HL-60 (cell line): ENCODE results near the gene GSN.

Source experiments
- POLR2AphosphoS5 ChIP-seq: IDR thresholded peaks from 2 replicates; pipeline ENCODE4 v1.6.1; 2012; ENCODE audit warnings: low read depth
- TF ChIP-seq, protein P1 (sequence below): IDR thresholded peaks from one replicate; pipeline ENCODE4 v1.5.1; 2011; ENCODE audit warnings: low read length, control low read depth, inconsistent platforms; ENCODE audit not compliant: insufficient read depth
- TF ChIP-seq, protein P2 (sequence below): IDR thresholded peaks from 2 replicates; pipeline ENCODE4 v1.6.1; 2012; ENCODE audit warnings: low read depth; ENCODE audit not compliant: insufficient replicate concordance

DNA sequence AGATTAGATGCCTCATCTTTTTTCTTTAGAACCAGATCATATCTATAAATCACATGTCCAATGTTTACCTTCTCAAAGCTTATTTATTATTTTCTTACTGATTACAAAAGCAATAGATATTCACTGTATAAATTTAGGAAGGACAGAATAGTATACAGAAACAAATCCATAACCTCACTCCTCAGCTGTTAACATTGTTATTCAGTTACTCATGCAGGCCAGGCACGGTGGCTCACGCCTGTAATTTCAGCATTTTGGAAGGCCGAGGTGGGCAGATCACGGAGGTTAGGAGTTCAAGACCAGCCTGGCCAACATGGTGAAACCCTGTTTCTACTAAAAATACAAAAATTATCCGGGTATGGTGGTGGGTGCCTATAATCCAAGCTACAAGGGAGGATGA is 86.8 kb downstream of the GSN start:
- TF ChIP-seq, protein P1, sequence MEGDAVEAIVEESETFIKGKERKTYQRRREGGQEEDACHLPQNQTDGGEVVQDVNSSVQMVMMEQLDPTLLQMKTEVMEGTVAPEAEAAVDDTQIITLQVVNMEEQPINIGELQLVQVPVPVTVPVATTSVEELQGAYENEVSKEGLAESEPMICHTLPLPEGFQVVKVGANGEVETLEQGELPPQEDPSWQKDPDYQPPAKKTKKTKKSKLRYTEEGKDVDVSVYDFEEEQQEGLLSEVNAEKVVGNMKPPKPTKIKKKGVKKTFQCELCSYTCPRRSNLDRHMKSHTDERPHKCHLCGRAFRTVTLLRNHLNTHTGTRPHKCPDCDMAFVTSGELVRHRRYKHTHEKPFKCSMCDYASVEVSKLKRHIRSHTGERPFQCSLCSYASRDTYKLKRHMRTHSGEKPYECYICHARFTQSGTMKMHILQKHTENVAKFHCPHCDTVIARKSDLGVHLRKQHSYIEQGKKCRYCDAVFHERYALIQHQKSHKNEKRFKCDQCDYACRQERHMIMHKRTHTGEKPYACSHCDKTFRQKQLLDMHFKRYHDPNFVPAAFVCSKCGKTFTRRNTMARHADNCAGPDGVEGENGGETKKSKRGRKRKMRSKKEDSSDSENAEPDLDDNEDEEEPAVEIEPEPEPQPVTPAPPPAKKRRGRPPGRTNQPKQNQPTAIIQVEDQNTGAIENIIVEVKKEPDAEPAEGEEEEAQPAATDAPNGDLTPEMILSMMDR = no peak
- TF ChIP-seq, protein P2, sequence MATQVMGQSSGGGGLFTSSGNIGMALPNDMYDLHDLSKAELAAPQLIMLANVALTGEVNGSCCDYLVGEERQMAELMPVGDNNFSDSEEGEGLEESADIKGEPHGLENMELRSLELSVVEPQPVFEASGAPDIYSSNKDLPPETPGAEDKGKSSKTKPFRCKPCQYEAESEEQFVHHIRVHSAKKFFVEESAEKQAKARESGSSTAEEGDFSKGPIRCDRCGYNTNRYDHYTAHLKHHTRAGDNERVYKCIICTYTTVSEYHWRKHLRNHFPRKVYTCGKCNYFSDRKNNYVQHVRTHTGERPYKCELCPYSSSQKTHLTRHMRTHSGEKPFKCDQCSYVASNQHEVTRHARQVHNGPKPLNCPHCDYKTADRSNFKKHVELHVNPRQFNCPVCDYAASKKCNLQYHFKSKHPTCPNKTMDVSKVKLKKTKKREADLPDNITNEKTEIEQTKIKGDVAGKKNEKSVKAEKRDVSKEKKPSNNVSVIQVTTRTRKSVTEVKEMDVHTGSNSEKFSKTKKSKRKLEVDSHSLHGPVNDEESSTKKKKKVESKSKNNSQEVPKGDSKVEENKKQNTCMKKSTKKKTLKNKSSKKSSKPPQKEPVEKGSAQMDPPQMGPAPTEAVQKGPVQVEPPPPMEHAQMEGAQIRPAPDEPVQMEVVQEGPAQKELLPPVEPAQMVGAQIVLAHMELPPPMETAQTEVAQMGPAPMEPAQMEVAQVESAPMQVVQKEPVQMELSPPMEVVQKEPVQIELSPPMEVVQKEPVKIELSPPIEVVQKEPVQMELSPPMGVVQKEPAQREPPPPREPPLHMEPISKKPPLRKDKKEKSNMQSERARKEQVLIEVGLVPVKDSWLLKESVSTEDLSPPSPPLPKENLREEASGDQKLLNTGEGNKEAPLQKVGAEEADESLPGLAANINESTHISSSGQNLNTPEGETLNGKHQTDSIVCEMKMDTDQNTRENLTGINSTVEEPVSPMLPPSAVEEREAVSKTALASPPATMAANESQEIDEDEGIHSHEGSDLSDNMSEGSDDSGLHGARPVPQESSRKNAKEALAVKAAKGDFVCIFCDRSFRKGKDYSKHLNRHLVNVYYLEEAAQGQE = no peak
- no peak for TF ChIP-seq POLR2AphosphoS5
